ENCODE results near the gene FBLN2. TPM values are rescaled to one million over a fixed set of nuclear protein-coding genes. Genes with fewer than 3 reads are reported as not detected.

The FBLN2 gene
- total and polyA plus RNA-seq, 2 of the 4 experiments (the other 2 are of a cell fraction): 11.8 to 60.8 TPM

DNA sequence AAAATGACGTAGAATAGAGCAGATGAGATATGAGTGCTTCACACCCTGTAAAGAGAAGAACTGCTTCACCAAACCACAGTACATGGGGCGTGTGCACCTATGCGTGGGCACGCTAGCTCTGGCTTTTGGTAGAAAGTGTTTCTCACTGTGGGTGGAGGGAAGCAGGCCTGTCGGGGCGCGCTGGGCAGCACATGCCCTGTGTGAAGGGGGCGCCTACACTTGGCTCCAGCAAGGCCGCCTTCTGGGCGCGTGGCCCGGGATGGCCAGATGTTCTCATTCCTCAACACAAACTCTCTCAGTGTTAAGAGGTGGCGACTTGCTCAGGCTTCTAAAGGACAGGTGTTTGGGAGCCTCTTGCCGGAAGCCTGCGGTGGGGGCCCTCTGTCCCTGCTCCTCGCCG is 90.0 kb downstream of the FBLN2 start:
- dilution Hi-C loops (cut with HindIII; ENCODE audit: low sequenced_read_pairs, unreplicated experiment) (no loop called here), intact Hi-C loops (cut with micrococcal nuclease) (no loop called here), in situ Hi-C loops (cut with MboI; ENCODE audit: low sequenced_read_pairs) (no loop called here)
- Histone ChIP-seq H3K36me3 (ENCODE audit: control insufficient read depth, insufficient read depth, low read length) (no peaks in the 10 kb centered on the region), H4K91ac (ENCODE audit: insufficient read depth, low read depth, low read length) (no peak overlapping the region), H3K4me3 (ENCODE audit: insufficient read depth, low read depth, low read length) (no peak overlapping the region), H3K9me1 (ENCODE audit: insufficient read depth, low read length) (peaks cover 4% of the 10 kb centered on the region; the same call in 1 of the 2 replicates), H3K4me1 (ENCODE audit: control insufficient read depth, insufficient read depth, low read length) (no peaks in the 10 kb centered on the region), H3K27ac (ENCODE audit: insufficient read depth, low read length) (no peak overlapping the region), H3K4ac (ENCODE audit: low read depth, low read length) (no peak overlapping the region), H3K9ac (ENCODE audit: low read depth, low read length) (no peak overlapping the region), H2BK15ac (ENCODE audit: low read depth, low read length) (no peak overlapping the region), H2AK5ac (ENCODE audit: low read depth, low read length) (no peak overlapping the region), H3K79me1 (ENCODE audit: low read depth in 1 of 2, low read length in 2 of 2) (no peaks in the 10 kb centered on the region), H2AFZ (replicated peaks; ENCODE audit: low read length, poor library complexity) (peak overlapping the region; percentile 14), H3K27me3 (ENCODE audit: control insufficient read depth, insufficient read depth, low read length) (no peaks in the 10 kb centered on the region; the same call in 1 of the 2 replicates), H4K20me1 (ENCODE audit: insufficient read depth, low read length) (no peaks in the 10 kb centered on the region), H2BK20ac (ENCODE audit: low read depth, low read length) (no peak overlapping the region), H3K23ac (ENCODE audit: low read depth, low read length) (no peak overlapping the region), H3K56ac (ENCODE audit: extremely low read depth, insufficient read depth, low read length) (no peak overlapping the region), H2BK120ac (ENCODE audit: low read depth, low read length) (no peak overlapping the region), H2AK9ac (replicated peaks; ENCODE audit: low read depth, low read length, poor library complexity) (no peak overlapping the region), H4K8ac (ENCODE audit: low read depth in 2 of 2, low read length in 2 of 2) (no peak overlapping the region), H3K9me3 (ENCODE audit: control insufficient read depth, insufficient read depth, low read length) (no peaks in the 10 kb centered on the region), H3K14ac (replicated peaks; ENCODE audit: low read depth, low read length) (no peak overlapping the region), H2BK5ac (ENCODE audit: low read depth, low read length, poor library complexity, severe bottlenecking) (no peak overlapping the region), H4K5ac (ENCODE audit: low read depth, low read length) (no peak overlapping the region), H3K4me2 (ENCODE audit: low read depth, low read length) (no peak overlapping the region), H3K18ac (ENCODE audit: low read depth, low read length) (no peak overlapping the region)
- DNase-seq (no peak), ATAC-seq (ENCODE audit: low read depth) (no peak)
- BruUV-seq (replicated peaks): no TSS peak
- no peak for TF ChIP-seq MAFK (IDR thresholded peaks at IDR 0.05; ENCODE audit: low read depth, low read length)
- TF ChIP-seq, protein P1, sequence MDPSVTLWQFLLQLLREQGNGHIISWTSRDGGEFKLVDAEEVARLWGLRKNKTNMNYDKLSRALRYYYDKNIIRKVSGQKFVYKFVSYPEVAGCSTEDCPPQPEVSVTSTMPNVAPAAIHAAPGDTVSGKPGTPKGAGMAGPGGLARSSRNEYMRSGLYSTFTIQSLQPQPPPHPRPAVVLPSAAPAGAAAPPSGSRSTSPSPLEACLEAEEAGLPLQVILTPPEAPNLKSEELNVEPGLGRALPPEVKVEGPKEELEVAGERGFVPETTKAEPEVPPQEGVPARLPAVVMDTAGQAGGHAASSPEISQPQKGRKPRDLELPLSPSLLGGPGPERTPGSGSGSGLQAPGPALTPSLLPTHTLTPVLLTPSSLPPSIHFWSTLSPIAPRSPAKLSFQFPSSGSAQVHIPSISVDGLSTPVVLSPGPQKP (IDR thresholded peaks at IDR 0.05; ENCODE audit: borderline replicate concordance, low read depth, low read length): no peak
- ChIA-PET POLR2A (ENCODE audit: unreplicated experiment) (no interaction called here), CTCF (no interaction called here)
- no CpG with 5 or more reads among the region's 17 CpGs for WGBS, 2 experiments (ENCODE audit: extremely low coverage in 2 of 2, insufficient read length in 1 of 2)

Measured in IMR-90 (cell line).